ENCODE measurements around the gene LRRFIP1. TPM values are rescaled to one million over a fixed set of nuclear protein-coding genes. Genes with fewer than 3 reads are reported as not detected.

Gene LRRFIP1
- 69.5 to 94.5 TPM (median 87.6 TPM) in 5 replicates for total RNA-seq (2022; extraction: Qiagen RNA extraction)

GRCh38 chr2:237627441-237628246 is at the start of gene LRRFIP1:
Gene LRRFIP1 (plus strand): TSS chr2:237627587. CDS start chr2:237627645, 58 bp downstream.

GRCh38 chr2:237590272-237591140 is 36.9 kb upstream of the LRRFIP1 start, which contains the start of gene RAB17:
Gene RAB17 (minus strand): TSS chr2:237590734. CDS start chr2:237586154, 4,580 bp downstream.

GRCh38 chr2:237798236-237799059 is 171.1 kb downstream of the LRRFIP1 start, which contains the start of gene RBM44:
Gene RBM44 (plus strand): TSS chr2:237798779. CDS start chr2:237813610, 14,831 bp downstream.

Other genes with a start within 250 kb of the LRRFIP1 start
- 0.11 to 0.47 TPM (median 0.30 TPM) in 5 replicates for gene COL6A3, start 213.4 kb upstream of the LRRFIP1 start, total RNA-seq (2022; extraction: Qiagen RNA extraction)
- 250 to 327 TPM (median 305 TPM) in 5 replicates for gene MLPH, start 140.3 kb upstream of the LRRFIP1 start, total RNA-seq (2022; extraction: Qiagen RNA extraction)
- not detected in 5 replicates for gene PRLH, start 61.0 kb upstream of the LRRFIP1 start, total RNA-seq (2022; extraction: Qiagen RNA extraction)
- 0.14 to 0.85 TPM (median 0.23 TPM) in 5 replicates for gene RAB17, start 36.9 kb upstream of the LRRFIP1 start, total RNA-seq (2022; extraction: Qiagen RNA extraction)
- gene RBM44, start 171.2 kb downstream of the LRRFIP1 start, total RNA-seq (2022; extraction: Qiagen RNA extraction), result 0.10 to 0.35 TPM (median 0.22 TPM) in 5 replicates
- not detected in 5 replicates for gene RAMP1, start 232.0 kb downstream of the LRRFIP1 start, total RNA-seq (2022; extraction: Qiagen RNA extraction)

Data from A549 treated with Mapracorat at 1 μM for 4 hours (cell line).